Iris pigment epithelial cell (primary cell): Measurements from ENCODE around the gene MAP3K10.

Experiments
- DNase-seq: peaks from one replicate; pipeline ENCODE4 v3.0.0-alpha.2; 2011; ENCODE audit warnings: low read depth

Gene MAP3K10

DNA sequence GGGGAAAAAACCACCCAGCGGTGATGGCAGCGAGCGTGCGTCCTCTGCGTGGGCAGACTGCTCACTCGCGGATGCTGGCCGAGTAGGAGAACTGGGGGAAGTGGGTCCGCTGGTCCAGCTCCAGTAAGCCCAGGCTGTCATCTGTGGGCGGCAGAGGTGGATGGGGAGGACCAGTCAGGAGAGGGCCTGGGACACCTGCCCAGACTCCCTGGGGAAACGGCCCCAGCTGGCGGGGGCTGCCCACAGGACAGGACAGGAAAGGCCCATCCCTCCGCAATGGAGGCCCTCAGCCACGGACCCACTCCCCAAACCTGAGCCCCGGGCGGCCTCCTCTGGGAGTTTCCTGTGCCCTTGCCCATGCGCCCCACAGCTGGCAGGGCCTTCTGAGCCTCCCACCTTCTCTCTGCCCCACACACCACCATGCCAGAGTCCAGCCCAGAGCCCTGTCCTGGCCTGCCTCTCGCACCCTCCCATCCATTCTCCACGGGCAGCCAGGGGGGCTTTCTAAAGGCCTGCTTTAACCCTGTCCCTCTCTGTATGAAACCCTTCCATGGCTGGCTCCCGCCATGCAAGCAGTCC is 42.7 kb downstream of the MAP3K10 start:
- DNase-seq, result no peak

DNA sequence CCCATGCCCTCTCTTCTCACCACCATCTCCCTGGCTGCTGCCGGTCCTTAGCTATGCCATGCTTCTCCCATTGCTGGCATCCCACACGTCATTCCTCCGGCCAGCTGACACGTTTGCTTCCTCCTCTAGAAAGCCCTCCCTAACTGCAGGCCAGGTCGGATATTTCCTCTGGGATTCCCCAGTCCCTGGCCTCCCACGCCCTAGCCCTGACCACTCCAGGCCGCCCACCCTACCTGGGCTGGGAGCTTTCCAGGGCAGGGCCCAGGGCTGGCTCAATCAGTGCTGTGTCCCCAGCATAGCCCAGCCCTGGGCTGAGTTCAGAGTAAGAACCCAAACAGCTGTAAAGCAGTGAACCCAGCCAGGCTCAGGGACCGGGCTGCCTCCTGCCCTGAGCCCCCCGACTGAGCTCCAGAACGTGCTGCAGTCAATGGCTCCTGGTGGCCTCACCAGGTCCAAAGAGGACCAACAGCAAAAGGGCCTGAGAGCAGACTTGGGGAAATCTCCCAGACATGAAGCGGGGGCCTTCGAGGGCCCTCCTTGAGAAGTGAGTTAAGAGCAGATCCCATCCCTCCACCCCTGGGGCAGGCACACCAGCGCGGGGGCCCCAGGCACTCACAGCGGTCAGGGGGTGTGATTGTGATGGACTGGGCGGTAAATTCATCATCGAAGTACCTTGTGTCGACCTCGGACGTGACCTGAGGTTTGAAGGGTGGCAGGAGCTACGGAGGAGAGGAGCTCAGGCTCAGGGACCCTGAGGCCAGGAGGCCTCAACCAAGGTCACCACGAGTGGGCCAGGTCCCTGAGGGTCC is 43.4 kb downstream of the MAP3K10 start:
- no peak for DNase-seq

DNA sequence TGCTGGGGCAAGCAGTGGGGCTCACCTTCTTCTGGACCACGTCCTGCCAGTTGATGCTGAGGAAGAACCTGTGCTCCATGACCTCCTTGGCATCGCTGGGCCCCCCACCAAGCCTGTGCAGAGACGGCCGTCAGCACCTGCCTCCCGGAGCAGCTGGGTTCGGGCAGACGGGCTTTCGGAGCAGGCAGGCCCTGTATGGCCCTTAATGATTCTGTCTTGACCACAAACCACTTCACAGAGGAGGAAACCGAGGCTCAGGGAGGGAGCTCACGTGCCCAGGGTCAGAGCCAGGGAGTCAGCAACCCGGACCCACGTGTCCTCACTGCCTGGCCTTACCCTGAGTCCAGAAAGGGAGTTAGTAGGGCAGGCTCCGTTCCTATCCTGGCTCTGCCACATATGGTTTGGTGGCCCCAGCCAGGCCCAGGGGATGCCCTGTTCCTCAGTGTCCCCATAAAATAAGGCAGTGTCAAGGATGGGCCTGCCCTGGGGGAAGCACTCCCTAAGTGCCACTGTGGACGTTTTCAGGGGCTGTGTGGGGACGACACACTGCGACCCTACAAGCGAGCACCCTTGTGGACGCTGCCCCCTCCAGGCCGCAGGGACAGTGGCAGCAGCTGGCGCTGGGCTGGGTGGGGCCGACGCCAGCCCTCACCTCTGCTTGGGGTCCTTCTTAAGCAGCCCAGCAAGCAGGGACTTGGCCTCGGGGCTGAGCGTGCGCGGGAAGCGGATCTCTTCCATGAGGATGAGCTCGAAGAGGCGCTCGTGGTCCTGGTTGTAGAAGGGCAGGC is 44.2 kb downstream of the MAP3K10 start:
- DNase-seq, result no peak

DNA sequence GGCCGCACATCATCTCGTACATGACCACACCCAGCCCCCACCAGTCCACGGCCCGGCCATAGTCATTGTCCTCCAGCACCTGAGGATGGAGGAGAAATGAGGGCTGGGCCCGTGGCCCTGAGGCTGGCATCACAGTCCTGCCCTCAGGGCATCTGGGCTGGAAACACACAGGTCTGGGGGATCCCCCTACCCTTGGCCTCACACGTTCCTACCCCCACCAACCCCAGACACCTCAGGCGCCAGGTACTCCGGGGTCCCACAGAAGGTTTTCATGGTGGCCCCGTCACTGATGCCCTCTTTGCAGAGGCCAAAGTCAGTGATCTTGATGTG is 44.8 kb downstream of the MAP3K10 start:
- no peak for DNase-seq

DNA sequence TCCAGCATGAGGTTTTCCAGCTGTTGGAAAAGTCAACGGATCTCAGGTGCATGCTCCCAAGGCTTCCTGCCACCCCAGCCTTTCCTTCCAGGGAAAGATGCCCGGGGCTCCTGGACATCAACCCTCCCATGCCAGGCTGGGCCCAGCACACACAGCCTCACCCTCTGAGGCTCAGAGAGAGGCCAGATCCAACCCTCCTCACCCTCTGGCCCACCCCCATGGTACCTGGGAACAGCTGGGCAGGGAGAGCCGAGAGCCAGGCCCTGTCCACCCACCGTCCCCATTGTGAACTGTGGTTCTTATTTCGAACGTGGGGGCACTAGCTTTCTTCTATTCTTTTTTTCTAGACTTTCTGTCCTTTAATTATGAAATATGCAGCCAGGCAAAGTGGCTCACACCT is 45.1 kb downstream of the MAP3K10 start:
- no peak for DNase-seq

DNA sequence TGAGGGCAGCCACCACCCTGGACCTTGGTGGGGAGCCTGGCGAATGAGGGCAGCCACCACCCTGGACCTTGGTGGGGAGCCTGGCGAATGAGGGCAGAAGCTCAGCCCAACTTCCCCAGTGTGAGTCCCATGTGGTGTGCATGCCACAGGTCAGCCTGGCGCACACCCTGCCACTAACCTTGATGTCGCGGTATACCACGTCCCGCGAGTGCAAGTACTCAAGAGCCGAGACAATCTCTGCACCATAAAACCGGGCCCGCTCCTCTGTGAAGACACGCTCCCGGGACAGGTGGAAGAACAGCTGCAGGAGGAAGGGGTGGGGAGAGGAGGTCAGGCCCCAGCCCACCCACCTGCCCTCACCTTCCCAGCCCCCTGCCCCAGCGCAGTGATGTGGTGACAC is 46.6 kb downstream of the MAP3K10 start:
- no peak for DNase-seq

DNA sequence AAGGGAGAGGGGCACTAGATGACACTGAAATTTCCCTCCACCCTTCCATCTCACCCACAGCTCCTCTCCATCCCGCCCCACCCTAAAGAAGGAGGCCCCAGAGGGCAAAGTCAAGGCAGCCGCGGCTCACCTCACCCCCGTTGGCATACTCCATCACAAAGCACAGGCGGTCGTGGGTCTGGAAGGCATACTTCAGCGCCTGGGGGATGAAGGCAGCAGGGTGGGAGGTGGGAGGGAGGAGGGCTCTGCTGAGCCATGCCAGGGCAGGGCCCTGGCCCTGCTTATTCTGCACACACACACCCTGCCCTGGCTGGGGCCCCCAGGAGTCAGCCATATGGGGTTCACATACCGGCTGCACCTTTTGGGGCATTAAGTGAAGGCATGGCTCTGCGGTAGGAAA is 47.5 kb downstream of the MAP3K10 start:
- DNase-seq, result no peak

DNA sequence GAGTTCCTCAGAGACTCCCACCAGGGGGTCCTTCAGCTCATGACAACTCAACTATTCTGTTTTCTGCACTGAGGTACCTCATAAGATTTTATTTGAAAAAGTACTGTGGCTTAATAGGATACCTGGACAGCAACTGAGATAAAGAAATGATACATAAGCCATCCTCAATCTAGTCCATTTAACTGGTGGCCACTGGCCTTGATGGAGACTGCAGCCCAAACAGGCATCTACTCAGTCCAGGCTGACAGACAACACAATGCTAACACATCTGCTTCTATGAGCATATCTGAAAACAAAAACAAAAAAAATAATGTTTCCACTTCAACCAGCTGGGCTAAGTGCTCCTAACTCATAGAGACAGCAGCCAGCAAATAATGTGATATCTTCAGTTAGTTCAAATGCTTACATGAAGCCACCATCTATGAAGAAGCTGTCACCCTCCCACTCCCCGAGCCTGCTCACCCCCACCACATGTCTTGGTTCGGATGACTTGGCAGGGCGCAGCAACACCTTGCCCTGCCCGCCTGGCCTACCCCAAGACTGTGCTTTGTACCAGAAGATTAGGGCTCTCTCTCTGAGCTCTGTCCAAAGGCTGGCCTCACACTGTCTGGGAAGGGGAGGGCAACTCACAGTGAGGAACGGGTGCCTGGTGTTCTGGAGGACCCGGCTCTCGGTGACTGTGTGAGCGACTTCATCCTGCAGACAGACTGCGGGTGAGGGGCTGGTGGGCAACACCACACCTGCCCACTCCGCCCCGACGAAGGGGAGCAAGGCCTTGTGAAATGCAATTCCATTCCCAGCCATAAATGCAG is 48.4 kb downstream of the MAP3K10 start:
- DNase-seq, result no peak

DNA sequence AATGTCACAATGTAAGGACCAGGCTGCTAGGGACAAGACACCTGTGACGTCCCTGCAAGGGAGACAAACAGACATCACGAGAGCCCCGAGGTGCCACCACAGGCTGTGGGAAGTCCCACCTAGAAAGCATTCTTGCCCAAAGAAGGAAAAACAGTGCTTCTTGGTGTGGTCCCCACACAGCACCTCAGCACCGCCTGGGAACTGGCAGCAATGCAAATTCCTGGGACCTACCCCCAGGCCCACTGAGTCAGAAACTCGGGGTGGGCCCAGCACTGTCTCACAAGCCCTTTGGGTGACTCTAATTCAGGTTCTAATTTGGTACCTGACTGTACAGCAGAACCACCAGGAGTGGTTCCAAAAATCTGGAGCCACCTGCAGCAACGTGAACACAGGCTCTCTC is 49.1 kb downstream of the MAP3K10 start:
- no peak for DNase-seq

DNA sequence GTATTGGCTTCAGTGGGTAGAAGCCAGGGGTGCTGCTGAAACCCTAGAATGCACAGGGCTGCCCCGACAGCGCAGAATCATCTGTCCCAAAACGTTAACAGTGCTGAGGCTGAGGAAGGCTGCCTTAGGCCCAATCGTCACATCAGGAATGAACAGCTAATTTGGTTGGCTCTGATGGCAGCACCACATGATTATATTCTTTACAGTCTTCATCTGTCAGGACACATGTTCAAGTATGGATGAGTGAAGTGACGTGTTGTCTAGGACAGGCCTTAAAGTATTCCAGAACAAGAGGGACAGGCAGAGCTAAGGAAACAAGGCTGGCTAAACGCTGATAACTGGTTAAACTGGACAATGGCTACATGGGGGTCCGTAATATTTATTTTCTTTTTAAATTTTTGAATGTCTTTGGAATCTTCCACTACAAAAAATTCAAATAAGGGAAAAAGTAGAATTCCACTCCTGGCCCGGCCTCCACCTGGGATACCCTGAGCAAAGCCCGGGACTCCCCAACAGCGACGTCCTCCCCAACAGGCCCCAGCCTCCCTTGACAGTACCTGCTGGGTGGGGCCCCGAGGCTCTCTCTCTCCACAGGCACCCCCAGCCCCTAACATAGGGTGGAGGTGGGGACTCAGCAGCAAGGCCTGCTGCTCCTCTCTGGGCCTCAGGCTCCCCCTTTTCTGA is 50.0 kb downstream of the MAP3K10 start:
- no peak for DNase-seq

DNA sequence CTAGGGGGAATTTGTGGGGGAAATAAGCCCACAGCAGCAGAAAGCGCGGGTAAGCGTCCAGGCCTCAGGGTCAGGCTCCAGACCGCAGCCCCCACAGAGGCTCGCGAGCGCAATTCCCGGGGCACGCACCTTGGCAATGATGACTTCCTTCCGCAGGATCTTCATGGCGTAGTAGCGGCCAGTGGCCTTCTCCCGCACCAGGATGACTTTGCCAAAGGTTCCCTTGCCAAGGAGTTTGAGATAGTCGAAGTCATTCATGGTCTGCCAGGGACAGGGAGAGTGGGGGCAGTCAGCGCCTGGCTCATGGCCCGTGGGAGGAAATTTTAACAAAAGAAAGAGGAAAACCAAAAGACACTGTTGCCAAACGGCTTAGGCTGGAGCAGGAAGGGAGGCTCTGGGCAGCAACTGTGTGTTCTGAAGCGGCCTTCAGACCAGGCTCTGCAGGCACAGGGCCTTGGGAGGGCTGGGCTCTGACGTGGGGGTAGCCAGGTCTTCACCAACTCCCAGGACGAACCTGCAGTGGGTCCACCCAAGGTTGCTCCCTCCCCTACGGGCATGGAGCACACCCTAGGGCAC is 50.7 kb downstream of the MAP3K10 start:
- DNase-seq, result no peak

DNA sequence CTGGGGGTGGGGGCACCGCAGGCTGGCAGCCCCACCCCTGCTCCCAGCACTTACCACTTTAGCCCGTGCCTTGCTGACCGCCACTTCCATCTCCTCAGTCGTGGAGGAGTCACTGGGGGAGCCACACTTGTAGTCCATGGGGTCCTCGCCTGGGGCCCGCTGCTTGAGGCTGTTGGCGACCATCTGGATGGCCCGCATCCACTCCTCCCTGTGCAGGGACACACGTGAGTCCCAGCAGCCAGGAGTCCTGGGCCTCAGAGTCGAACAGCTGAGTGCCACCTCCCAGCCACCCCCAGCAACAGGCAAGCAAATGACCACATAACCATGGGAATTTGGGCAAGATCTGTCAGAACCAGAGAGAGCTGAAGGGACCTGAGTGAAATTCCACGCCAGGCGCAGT is 51.3 kb downstream of the MAP3K10 start:
- no peak for DNase-seq

DNA sequence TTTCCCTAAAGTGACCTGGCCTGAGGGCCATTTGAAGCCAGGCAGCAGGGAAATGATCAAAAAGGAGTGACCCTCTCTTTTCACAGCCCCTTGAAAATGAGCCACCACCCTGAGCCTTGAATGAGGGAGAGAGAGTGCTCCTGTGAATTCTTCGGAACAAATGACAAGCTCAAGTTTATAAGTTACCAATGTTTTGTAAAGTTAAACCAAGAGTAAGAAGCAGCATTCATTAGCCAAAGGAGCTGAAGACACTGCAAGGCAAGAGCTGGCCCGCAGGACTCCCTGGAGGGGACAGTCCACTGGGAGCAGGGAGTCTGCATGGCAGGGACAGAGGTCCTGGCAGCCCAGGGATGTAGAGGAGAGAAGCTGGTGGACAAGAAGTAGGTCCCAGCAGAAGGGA is 52.0 kb downstream of the MAP3K10 start:
- DNase-seq, result no peak

DNA sequence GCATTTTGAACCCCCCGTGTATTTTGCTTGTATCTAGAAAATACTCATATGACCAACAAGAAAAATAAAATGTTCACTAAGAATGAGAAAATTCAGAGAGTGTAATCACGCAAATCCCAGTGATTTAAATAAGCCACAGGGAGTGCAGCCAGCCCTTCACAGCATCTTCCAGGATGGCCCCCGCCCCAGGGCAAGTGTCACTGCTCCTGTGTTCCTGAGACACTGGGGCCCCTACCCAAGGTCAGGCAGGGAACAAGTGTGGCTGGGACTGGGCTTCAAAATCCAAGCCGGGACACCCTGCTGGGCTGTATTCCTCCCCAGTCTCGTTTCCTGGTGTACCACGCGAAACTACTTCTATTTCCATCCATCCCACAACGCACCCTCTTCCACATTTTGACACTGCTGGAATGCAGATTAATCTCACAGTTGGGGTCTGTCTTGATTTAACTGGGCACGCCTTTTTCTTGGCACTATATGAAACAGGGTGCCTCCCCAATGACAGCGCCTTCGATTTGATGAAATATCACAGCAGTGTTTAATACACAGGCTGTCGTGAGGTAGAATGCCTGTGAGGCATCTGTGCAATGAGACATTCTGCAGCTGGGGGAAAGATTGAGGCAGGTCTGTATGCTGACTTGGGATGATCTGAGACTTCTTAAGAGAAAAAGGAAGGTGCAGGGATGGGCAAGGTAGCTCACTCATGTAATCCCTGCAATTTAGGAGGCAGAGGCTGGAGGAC is 53.5 kb downstream of the MAP3K10 start:
- DNase-seq, result no peak

DNA sequence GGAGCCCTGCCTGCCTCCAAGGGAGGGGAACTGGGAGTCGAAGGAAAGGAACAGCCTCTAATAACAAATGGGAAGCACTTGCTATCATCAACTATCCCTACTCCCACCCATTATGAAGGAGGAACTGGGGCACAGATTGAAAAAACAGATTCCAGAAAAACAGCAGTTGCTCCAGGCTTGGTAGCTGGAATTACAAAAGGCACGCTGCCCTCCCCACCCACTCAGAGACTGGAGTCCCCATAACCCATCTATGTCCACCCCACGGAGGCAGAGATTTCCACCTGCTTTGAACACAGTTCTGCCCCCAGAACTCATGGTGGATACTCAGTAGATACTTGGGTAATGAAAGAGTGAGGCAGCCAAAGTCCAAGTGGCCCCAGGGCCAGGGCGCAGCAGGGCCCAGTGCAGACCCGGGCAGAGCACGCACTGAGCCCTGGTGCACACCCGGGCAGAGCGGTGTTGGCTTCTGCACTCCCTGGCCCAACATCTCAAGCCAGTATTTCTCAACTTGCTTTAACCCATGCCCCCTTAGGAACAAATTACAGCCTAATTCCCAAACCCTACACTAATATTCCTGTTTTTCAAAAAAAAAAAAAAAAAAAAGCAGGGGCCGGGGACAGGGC is 54.4 kb downstream of the MAP3K10 start:
- no peak for DNase-seq

DNA sequence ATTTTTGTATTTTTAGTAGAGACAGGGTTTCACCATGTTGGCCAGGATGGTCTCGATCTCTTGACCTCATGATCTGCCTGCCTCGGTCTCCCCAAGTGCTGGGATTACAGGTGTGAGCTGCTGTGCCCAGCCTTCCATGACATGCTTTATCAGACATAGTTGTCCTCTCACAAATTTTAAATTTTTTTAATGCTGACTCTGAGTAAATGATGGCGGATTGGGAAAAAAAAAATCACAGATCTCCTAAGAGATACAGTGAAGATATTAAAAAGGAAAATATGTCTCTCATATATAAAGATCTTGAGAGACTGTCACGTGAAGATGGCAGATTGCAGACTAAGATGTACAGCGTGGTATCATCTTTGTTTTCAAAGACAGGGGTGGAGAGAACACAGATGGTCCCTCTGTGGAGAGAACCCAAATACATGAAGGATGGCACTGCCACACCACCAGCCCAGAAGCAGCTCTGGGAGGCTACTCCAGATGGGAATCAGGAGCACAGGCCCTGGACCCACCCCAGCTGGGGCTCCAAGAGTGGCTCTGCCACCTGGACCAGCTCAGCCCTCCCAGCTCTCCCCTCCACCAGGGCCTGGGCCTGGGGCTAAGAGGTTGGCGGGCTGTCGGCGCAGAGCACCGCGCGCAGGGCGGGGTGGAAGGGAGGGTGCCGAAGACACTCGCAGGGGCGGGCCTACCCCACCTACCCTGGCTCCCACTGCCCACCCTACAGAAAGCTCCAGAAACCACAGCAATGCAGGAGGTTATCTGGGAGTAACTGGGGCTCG is 55.3 kb downstream of the MAP3K10 start:
- DNase-seq, result no peak

DNA sequence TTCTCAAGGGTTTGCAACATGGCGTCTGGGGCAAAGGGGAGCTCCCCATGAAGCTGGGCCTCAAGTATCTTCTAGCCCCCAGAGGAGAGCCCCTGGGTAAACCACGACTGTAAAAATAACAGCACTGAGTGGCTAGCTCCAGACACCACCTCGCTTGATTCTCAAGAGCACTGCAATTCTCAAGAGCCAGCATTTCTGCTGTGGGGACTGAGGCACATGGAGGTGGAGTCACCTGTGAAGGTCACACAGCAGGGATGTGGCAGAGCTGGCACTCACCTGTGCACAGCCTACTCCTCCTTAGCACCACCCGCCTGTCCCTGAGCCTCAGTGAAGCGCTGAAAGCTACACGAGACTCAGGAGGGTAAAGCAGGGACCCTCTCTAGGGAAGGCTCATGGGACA is 56.0 kb downstream of the MAP3K10 start:
- no peak for DNase-seq

DNA sequence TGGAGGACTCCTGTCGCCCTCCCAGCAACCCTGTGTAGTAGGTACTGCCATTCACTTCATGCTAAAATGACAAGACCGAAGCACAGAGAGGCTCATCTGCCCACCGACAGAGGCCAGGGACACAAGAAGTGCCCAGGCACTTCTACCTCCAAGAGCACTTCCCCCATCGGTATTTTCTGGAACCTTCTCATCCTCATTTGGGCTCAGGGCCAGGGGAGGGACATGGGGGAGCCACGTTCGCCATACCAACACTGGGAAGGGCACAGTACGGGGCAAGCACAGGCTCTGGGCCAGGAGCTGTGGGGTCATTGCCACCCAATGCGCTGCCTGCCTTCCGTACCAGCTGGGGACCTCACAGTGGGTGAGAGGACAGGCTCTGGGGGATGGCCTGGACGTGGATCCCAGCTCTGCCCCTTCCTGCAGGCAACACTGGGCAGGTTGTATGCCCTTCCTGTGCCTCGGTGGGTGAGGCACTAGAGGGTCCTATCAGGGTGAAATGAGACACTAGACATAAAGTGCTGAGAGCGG is 56.6 kb downstream of the MAP3K10 start:
- DNase-seq, result no peak

DNA sequence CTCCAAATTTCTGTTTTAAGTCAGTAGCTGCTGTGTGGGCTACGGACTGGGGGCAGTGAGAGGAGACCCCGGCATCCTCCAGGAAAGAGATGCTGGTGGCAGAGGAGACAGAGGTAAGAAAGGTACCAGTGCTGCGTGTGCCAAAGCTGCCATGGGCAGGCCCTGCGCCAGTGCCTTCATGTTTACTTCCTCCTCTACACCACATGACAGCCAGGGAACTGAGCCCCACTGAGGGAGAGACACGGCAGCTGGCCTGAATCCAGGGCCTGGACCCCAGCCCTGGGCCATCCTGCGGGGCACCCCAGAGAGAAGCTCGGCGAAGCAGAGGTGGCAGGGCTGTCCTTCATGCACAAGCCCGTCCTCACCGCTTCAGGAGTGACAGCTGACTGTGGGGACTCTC is 58.0 kb downstream of the MAP3K10 start:
- no peak for DNase-seq
